Cardiac muscle cell (in vitro differentiated cells and primary cell): Measurements from ENCODE around the gene EXOC3. TPM values are rescaled to one million over a fixed set of nuclear protein-coding genes. Genes with fewer than 3 reads are reported as not detected.

Experiments
- DNase-seq, 2 donors: peaks; one replicate each; pipeline versions ENCODE4 v3.0.0 to v3.0.0-alpha.2; 2010 to 2017; ENCODE audit warnings: low read depth in 1 of 2, low spot score in 1 of 2
- H3K27ac ChIP-seq: fragments of 200-600 bp; sonication (generic); 2 replicates; pipeline ENCODE4 v1.5.1; 2016
- H3K27me3 ChIP-seq: fragments of 200-600 bp; sonication (generic); 2 replicates; pipeline ENCODE4 v1.6.0; 2016; ENCODE audit warnings: control low read depth
- H3K36me3 ChIP-seq: fragments of 200-600 bp; sonication (generic); 2 replicates; pipeline ENCODE4 v1.5.1; 2016; ENCODE audit warnings: control low read depth
- H3K4me1 ChIP-seq: fragments of 200-600 bp; sonication (generic); 2 replicates; pipeline ENCODE4 v1.8.1; 2017; ENCODE audit warnings: low read depth, mild to moderate bottlenecking, mixed run types
- H3K4me3 ChIP-seq: fragments of 200-600 bp; sonication (generic); 2 replicates; pipeline ENCODE4 v1.5.1; 2016; ENCODE audit warnings: mild to moderate bottlenecking
- H3K9me3 ChIP-seq: fragments of 200-600 bp; sonication (generic); 2 replicates; pipeline ENCODE4 v1.5.1; 2017; ENCODE audit warnings: low read depth, mild to moderate bottlenecking, control low read depth
- polyA plus RNA-seq: library from polyadenylated mRNA; unstranded; fragments of >200 nt; fragmentation: Nextera tagmentation; extraction: Ambion mirVana; gene quantifications from 2 replicates; pipeline ENCODE4 v1.2.1, GENCODE V29; 2016
- total RNA-seq: library from RNA; depleted of rRNA; stranded (reverse); fragments of >200 nt; gene quantifications from 2 replicates; pipeline ENCODE4 v1.2.3, GENCODE V29; 2016
- TF ChIP-seq, protein P1 (sequence below): IDR thresholded peaks from 2 replicates; pipeline ENCODE4 v1.5.1; 2012; ENCODE audit warnings: low read depth, mild to moderate bottlenecking, low read length

The EXOC3 gene
- total and polyA plus RNA-seq, 2 experiments from 2014 or later, result 34.8 to 56.4 TPM

DNA sequence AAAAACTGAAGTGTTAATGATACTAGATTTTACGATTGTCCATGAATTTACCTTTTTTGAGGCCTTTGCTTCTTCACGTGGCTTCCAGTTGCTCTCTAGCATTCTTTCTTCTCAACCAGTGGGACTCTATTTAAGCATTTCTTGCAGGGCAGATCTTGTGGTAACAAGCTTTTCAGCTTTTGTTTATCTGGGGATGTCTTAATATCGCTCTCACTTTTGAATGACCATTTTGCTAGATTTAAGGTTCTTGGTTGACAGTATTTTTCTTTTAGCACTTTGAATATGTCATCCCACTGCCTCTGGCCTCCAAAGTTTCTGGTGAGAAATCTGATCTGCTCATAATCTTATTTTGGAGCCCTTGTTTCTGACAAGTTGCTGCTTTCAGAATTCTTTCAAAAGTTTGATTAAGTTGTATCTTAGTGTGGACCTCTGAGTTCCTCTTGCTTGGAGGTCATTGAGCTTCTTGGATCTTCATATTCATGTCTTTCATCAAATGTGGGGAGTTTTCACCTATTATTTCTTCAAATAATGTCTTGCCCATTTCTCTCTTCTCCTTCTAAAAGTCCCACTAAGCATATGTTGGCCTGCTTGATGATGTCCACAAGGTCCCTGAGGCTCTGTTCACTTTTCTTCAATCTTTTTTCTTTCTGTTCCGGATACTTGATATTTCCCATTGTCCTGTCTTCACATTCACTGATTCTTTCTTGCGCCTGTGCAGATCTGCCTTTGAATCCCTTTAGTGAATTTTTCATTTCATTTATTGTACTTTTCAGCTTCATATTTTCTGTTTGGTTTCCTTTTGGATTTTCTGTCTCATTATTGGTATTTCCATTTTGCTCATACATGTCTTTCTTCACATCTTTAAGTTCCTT, 8.8 kb downstream of the EXOC3 start:
- no peak for DNase-seq
- Histone ChIP-seq H3K36me3 (peaks cover 39% of the 10 kb centered on the region), H3K9me3 (no peaks in the 10 kb centered on the region), H3K27ac (no peak overlapping the region), H3K4me3 (no peak overlapping the region), H3K27me3 (no peaks in the 10 kb centered on the region), H3K4me1 (no peaks in the 10 kb centered on the region)
- TF ChIP-seq, protein P1, sequence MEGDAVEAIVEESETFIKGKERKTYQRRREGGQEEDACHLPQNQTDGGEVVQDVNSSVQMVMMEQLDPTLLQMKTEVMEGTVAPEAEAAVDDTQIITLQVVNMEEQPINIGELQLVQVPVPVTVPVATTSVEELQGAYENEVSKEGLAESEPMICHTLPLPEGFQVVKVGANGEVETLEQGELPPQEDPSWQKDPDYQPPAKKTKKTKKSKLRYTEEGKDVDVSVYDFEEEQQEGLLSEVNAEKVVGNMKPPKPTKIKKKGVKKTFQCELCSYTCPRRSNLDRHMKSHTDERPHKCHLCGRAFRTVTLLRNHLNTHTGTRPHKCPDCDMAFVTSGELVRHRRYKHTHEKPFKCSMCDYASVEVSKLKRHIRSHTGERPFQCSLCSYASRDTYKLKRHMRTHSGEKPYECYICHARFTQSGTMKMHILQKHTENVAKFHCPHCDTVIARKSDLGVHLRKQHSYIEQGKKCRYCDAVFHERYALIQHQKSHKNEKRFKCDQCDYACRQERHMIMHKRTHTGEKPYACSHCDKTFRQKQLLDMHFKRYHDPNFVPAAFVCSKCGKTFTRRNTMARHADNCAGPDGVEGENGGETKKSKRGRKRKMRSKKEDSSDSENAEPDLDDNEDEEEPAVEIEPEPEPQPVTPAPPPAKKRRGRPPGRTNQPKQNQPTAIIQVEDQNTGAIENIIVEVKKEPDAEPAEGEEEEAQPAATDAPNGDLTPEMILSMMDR, result no peak

GRCh38 chr5:452978-453710, 10.2 kb downstream of the EXOC3 start:
- Histone ChIP-seq H3K4me1 (no peaks in the 10 kb centered on the region), H3K4me3 (no peak overlapping the region), H3K27ac (no peak overlapping the region), H3K27me3 (no peaks in the 10 kb centered on the region), H3K36me3 (peaks cover 34% of the 10 kb centered on the region), H3K9me3 (no peaks in the 10 kb centered on the region)
- no peak for DNase-seq
- TF ChIP-seq, protein P1, result no peak

DNA sequence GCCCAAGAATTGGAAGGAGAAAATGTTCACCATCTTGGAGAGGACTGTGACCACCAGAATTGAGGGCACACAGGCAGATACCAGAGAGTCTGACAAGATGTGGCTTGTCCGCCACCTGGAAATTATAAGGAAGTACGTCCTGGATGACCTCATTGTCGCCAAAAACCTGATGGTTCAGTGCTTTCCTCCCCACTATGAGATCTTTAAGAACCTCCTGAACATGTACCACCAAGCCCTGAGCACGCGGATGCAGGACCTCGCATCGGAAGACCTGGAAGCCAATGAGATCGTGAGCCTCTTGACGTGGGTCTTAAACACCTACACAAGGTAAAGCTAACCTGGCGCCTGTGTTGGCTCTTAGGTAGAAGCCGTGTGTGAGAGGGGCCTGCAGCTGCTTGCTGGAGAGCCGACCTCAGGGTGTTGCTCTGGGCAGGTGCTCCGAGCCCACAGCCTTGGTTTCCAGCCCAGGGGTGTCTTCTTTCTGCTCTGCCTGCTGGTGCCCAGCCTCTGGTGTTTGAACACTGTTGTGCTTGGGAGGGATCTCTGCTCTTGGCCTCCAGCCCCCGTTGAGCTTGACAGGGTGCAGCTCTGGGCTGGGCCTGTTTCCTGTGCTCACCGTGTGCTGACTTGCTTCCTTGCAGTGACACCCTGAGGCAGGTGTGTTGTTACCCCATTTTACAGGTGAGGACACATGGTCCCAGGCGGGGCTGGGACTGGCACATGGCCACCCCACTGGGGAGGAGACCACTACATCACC, 10.9 kb downstream of the EXOC3 start:
- Histone ChIP-seq H3K4me3 (no peak overlapping the region), H3K27ac (no peak overlapping the region), H3K4me1 (no peaks in the 10 kb centered on the region), H3K9me3 (no peaks in the 10 kb centered on the region), H3K36me3 (peaks cover 30% of the 10 kb centered on the region), H3K27me3 (no peaks in the 10 kb centered on the region)
- DNase-seq, result no peak
- TF ChIP-seq, protein P1, result no peak

DNA sequence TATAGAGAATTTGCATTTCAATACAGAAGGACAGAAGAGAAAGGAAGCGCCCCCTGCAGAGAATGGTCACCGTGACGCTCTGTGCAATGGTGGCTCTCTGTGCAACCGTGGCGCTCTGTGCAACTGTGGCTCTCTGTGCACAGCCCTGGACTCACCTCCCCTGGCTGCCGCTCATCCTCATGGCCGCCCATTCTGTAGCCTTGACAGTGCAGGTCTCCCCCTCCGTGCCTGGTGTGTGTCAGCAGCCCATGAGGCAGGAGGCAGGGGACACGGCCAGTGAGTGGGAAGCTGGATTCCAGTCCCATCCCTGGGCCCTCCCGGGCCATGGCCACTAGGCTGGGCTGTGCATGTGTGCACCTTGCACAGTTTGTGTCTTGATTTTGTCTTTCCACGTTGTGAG, 12.0 kb downstream of the EXOC3 start:
- TF ChIP-seq, protein P1, result no peak
- Histone ChIP-seq H3K4me3 (no peak overlapping the region), H3K27me3 (no peaks in the 10 kb centered on the region), H3K9me3 (no peaks in the 10 kb centered on the region), H3K27ac (no peak overlapping the region), H3K4me1 (no peaks in the 10 kb centered on the region), H3K36me3 (peaks cover 22% of the 10 kb centered on the region)
- DNase-seq, result no peak

GRCh38 chr5:455806-456205, 12.8 kb downstream of the EXOC3 start:
- Histone ChIP-seq H3K27me3 (no peaks in the 10 kb centered on the region), H3K9me3 (no peaks in the 10 kb centered on the region), H3K4me1 (no peaks in the 10 kb centered on the region), H3K27ac (no peak overlapping the region), H3K36me3 (peaks cover 18% of the 10 kb centered on the region), H3K4me3 (no peak overlapping the region)
- TF ChIP-seq, protein P1, result no peak
- DNase-seq, result no peak
